GM23338 (cell line): Measurements from ENCODE around the gene CASP1.

Experiments
- CREB1 ChIP-seq: fragments of 250-450 bp; sonication (Bioruptor Pico); IDR thresholded peaks from 2 replicates; pipeline ENCODE4 v1.5.0; 2020; ENCODE audit warnings: low read depth, mild to moderate bottlenecking, moderate library complexity
- CTCF ChIP-seq, 2 experiments: fragments of 200-600 bp in 1 of 2; sonication (generic) in 1 of 2; conservative IDR thresholded peaks; 2 replicates each; pipeline versions ENCODE4 v1.5.1 to v1.6.1; 2016 to 2017; ENCODE audit warnings: antibody characterized with exemption in 2 of 2, low read depth in 2 of 2, mild to moderate bottlenecking in 2 of 2, moderate library complexity in 1 of 2
- ETS1 ChIP-seq: IDR thresholded peaks from 2 replicates; pipeline ENCODE4 v1.6.1; 2016; ENCODE audit warnings: antibody characterized with exemption
- EZH2 ChIP-seq: fragments of 200-600 bp; sonication (generic); IDR thresholded peaks from one replicate; pipeline ENCODE4 v1.8.0; 2017; ENCODE audit warnings: antibody characterized with exemption, mild to moderate bottlenecking, low read depth; ENCODE audit not compliant: unreplicated experiment
- EZH2phosphoT487 ChIP-seq: fragments of 200-600 bp; sonication (generic); IDR thresholded peaks from one replicate; pipeline ENCODE4 v1.8.1; 2018; ENCODE audit warnings: antibody characterized with exemption; ENCODE audit not compliant: unreplicated experiment
- JUNB ChIP-seq: IDR thresholded peaks from one replicate; pipeline ENCODE4 v1.6.1; 2016; ENCODE audit warnings: antibody characterized with exemption; ENCODE audit not compliant: unreplicated experiment
- NANOG ChIP-seq: IDR thresholded peaks from 2 replicates; pipeline ENCODE4 v1.6.1; 2016; ENCODE audit warnings: antibody characterized with exemption, borderline replicate concordance
- POLR2AphosphoS5 ChIP-seq: IDR thresholded peaks from 2 replicates; pipeline ENCODE4 v1.6.1; 2016; ENCODE audit warnings: antibody characterized with exemption, low read depth
- REST ChIP-seq: IDR thresholded peaks from one replicate; pipeline ENCODE4 v1.6.1; 2018; ENCODE audit warnings: antibody characterized with exemption; ENCODE audit not compliant: unreplicated experiment
- STAT1 ChIP-seq: IDR thresholded peaks from one replicate; pipeline ENCODE4 v1.6.1; 2016; ENCODE audit warnings: antibody characterized with exemption; ENCODE audit not compliant: unreplicated experiment
- ZNF114 ChIP-seq: fragments of 250-450 bp; sonication (Bioruptor Pico); IDR thresholded peaks from 2 replicates; pipeline ENCODE4 v1.5.0; 2020; ENCODE audit warnings: mild to moderate bottlenecking, moderate library complexity
- ZNF331 ChIP-seq: fragments of 250-450 bp; sonication (Bioruptor Pico); IDR thresholded peaks from 2 replicates; pipeline ENCODE4 v1.5.0; 2020; ENCODE audit warnings: low read depth, mild to moderate bottlenecking, moderate library complexity
- TF ChIP-seq, protein P1 (sequence below): fragments of 250-450 bp; sonication (Bioruptor Pico); IDR thresholded peaks from 2 replicates; pipeline ENCODE4 v1.5.0; 2020; ENCODE audit warnings: mild to moderate bottlenecking, moderate library complexity

GRCh38 chr11:105007463-105007862 is 27.5 kb downstream of the CASP1 start:
- no peak for TF ChIP-seq CTCF (conservative IDR thresholded peaks at IDR 0.05; ENCODE audit: low read depth in 2 of 2)
- TF ChIP-seq ZNF331 (CRISPR knock-in tag), result no peak
- no peak for TF ChIP-seq POLR2AphosphoS5
- TF ChIP-seq EZH2, result no peak
- TF ChIP-seq CREB1, result no peak
- no peak for TF ChIP-seq EZH2phosphoT487
- TF ChIP-seq REST, result no peak
- no peak for TF ChIP-seq JUNB
- no peak for TF ChIP-seq ZNF114 (CRISPR knock-in tag)
- TF ChIP-seq NANOG, result no peak
- TF ChIP-seq ETS1, result no peak
- no peak for TF ChIP-seq STAT1
- TF ChIP-seq, protein P1, sequence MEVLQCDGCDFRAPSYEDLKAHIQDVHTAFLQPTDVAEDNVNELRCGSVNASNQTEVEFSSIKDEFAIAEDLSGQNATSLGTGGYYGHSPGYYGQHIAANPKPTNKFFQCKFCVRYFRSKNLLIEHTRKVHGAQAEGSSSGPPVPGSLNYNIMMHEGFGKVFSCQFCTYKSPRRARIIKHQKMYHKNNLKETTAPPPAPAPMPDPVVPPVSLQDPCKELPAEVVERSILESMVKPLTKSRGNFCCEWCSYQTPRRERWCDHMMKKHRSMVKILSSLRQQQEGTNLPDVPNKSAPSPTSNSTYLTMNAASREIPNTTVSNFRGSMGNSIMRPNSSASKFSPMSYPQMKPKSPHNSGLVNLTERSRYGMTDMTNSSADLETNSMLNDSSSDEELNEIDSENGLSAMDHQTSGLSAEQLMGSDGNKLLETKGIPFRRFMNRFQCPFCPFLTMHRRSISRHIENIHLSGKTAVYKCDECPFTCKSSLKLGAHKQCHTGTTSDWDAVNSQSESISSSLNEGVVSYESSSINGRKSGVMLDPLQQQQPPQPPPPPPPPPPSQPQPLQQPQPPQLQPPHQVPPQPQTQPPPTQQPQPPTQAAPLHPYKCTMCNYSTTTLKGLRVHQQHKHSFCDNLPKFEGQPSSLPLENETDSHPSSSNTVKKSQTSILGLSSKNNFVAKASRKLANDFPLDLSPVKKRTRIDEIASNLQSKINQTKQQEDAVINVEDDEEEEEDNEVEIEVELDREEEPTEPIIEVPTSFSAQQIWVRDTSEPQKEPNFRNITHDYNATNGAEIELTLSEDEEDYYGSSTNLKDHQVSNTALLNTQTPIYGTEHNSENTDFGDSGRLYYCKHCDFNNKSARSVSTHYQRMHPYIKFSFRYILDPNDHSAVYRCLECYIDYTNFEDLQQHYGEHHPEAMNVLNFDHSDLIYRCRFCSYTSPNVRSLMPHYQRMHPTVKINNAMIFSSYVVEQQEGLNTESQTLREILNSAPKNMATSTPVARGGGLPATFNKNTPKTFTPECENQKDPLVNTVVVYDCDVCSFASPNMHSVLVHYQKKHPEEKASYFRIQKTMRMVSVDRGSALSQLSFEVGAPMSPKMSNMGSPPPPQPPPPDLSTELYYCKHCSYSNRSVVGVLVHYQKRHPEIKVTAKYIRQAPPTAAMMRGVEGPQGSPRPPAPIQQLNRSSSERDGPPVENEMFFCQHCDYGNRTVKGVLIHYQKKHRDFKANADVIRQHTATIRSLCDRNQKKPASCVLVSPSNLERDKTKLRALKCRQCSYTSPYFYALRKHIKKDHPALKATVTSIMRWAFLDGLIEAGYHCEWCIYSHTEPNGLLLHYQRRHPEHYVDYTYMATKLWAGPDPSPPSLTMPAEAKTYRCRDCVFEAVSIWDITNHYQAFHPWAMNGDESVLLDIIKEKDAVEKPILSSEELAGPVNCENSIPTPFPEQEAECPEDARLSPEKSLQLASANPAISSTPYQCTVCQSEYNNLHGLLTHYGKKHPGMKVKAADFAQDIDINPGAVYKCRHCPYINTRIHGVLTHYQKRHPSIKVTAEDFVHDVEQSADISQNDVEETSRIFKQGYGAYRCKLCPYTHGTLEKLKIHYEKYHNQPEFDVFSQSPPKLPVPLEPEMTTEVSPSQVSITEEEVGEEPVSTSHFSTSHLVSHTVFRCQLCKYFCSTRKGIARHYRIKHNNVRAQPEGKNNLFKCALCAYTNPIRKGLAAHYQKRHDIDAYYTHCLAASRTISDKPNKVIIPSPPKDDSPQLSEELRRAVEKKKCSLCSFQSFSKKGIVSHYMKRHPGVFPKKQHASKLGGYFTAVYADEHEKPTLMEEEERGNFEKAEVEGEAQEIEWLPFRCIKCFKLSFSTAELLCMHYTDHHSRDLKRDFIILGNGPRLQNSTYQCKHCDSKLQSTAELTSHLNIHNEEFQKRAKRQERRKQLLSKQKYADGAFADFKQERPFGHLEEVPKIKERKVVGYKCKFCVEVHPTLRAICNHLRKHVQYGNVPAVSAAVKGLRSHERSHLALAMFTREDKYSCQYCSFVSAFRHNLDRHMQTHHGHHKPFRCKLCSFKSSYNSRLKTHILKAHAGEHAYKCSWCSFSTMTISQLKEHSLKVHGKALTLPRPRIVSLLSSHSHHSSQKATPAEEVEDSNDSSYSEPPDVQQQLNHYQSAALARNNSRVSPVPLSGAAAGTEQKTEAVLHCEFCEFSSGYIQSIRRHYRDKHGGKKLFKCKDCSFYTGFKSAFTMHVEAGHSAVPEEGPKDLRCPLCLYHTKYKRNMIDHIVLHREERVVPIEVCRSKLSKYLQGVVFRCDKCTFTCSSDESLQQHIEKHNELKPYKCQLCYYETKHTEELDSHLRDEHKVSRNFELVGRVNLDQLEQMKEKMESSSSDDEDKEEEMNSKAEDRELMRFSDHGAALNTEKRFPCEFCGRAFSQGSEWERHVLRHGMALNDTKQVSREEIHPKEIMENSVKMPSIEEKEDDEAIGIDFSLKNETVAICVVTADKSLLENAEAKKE (CRISPR knock-in tag), result no peak
